WI38 (cell line): Measurements from ENCODE around the gene C20orf96.
A peak's percentile ranks its signal among the peaks of the same experiment; 100 is the strongest.
"Not testable (repeated sequence)": the region's sequence is repeated elsewhere in the genome, so short reads cannot be mapped to it uniquely, and the experiment has no call there.

Source experiments
- H3K4me3 ChIP-seq: 2 replicates; pipeline ENCODE4 v1.5.1; 2011; ENCODE audit warnings: low read depth, mild to moderate bottlenecking, control low read depth, low read length
- CTCF ChIP-seq: IDR thresholded peaks from 2 replicates; pipeline ENCODE4 v1.5.1; 2012; ENCODE audit warnings: low read depth, mild to moderate bottlenecking, control low read depth, low read length

C20orf96 gene

GRCh38 chr20:290084-290831, at the start of gene C20orf96:
TSS of gene C20orf96 (minus strand) at chr20:290750. CDS start at chr20:290610, 140 bp downstream.
- peak; percentile 47; the same call in 1 of the 2 replicates for TF ChIP-seq CTCF
- peak within 1 kb of the TSS; percentile 67 for H3K4me3 ChIP-seq

GRCh38 chr20:336040-336439, 45.5 kb upstream of the C20orf96 start:
- H3K4me3 ChIP-seq: not testable (repeated sequence)

GRCh38 chr20:334578-334977, 44.0 kb upstream of the C20orf96 start:
- no peak for TF ChIP-seq CTCF
- no peak overlapping the region for H3K4me3 ChIP-seq

- H3K4me3 ChIP-seq: no peak overlapping the region
- TF ChIP-seq CTCF: peak; percentile 89
These were observed 39.9 kb upstream of the C20orf96 start for GRCh38 chr20:330233-331149.

GRCh38 chr20:329851-330232, 39.3 kb upstream of the C20orf96 start:
- no peak overlapping the region for H3K4me3 ChIP-seq

GRCh38 chr20:328975-329695, 38.6 kb upstream of the C20orf96 start:
- 0 out of 2 replicates have a peak overlapping the region, but pooled peaks have one; percentile 83 for H3K4me3 ChIP-seq
- TF ChIP-seq CTCF: no peak

More at GRCh38 chr20:329851-330232, 39.3 kb upstream of the C20orf96 start:
- TF ChIP-seq CTCF: no peak
